ENCODE results near the gene HSPB9.

DNA sequence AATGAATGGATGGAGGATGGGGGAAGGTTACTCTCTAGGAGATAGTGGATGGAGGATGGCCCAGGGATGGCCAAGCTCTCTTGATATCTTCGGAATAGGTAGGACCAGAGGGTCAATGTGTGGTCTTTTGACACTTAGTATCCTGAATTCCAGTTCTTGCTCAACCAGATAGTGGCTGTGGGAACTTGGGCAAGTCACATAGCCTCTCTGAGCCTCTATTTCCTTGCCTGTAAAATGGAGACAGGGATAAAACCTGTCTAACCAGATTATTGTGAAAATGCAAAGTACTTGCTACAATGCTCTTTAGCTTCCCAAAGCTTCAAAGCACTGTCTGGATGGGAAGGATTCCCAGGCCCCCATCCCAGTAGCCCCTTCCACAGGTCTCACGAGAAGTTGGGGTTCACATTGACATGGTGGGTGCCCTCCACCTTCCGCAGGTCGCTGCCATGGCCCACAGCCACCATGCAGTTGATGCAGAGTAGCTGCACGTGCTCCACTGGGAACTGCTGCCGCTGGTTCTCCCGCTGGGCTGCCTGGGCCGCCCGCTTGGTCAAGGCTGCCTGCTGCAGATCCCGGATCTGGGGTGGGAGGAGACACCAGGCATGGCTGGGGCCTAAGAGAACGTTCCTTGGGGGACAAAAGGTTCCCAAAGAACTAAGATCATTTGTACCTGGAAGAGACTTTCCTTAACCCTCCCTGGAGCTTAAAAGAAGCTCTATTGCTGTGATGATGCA lies 19.2 kb upstream of the HSPB9 start:
- no peak for TF ChIP-seq EZH2 (IDR thresholded peaks at IDR 0.05; ENCODE audit: insufficient read depth, poor library complexity, severe bottlenecking)
- no peak for TF ChIP-seq EZH2phosphoT487 (IDR thresholded peaks at IDR 0.05; ENCODE audit: insufficient read depth, low read depth)
